HT-29 (cell line): ENCODE data around the gene DDX5. TPM values are rescaled to one million over a fixed set of nuclear protein-coding genes. Genes with fewer than 3 reads are reported as not detected.
"Not testable (repeated sequence)": the region's sequence is repeated elsewhere in the genome, so short reads cannot be mapped to it uniquely, and the experiment has no call there.

ENCODE experiments used
- DNase-seq: peaks from one replicate; pipeline ENCODE4 v3.0.0-alpha.2; 2015; ENCODE audit warnings: low spot score
- total RNA-seq: library from RNA; depleted of rRNA; stranded (reverse); fragments of >200 nt; shearing (Covaris generic); gene quantifications from 2 replicates; pipeline ENCODE4 v1.2.3, GENCODE V29; 2014

DDX5 gene
- total RNA-seq, 1 experiment from 2014 or later: 222 TPM

- DNase-seq: no peak
Measured at GRCh38 chr17:64508683-64509082, 2.6 kb upstream of the DDX5 start.

- peak; percentile 78 for DNase-seq
Measured at GRCh38 chr17:64507413-64507782, 1.3 kb upstream of the DDX5 start.

GRCh38 chr17:64506576-64507412, 705 bp upstream of the DDX5 start, which contains the start of gene CEP95:
Gene CEP95, plus strand, starts transcription at chr17:64506977. Its CDS starts 121 bp downstream, at chr17:64507098.
- DNase-seq: no peak

- peak; percentile 86 for DNase-seq
Measured at GRCh38 chr17:64505340-64506200, 519 bp downstream of the DDX5 start.

- DNase-seq: no peak
Measured at GRCh38 chr17:64504769-64505339, 1.2 kb downstream of the DDX5 start.

GRCh38 chr17:64503821-64504768, 2.0 kb downstream of the DDX5 start:
- DNase-seq: no peak

GRCh38 chr17:64503341-64503740, 2.7 kb downstream of the DDX5 start:
- no peak for DNase-seq

- DNase-seq: no peak
Measured at GRCh38 chr17:64502809-64503208, 3.3 kb downstream of the DDX5 start.

- DNase-seq: no peak
Measured at GRCh38 chr17:64502021-64502420, 4.1 kb downstream of the DDX5 start.

GRCh38 chr17:64500862-64501765, 5.0 kb downstream of the DDX5 start:
- DNase-seq: no peak

- peak; percentile 20 for DNase-seq
Measured at GRCh38 chr17:64500487-64500859, 5.6 kb downstream of the DDX5 start.

- DNase-seq: peak; percentile 25
Measured at GRCh38 chr17:64499805-64500486, 6.1 kb downstream of the DDX5 start.

GRCh38 chr17:64498308-64499203, 7.5 kb downstream of the DDX5 start:
- DNase-seq: peak; percentile 45

- DNase-seq: peak; percentile 62
Measured at GRCh38 chr17:64497565-64498035, 8.5 kb downstream of the DDX5 start.

GRCh38 chr17:64496786-64497564, 9.1 kb downstream of the DDX5 start, which contains the start of gene POLG2:
Gene POLG2, minus strand, starts transcription at chr17:64497054. Its CDS starts 86 bp downstream, at chr17:64496968.
- DNase-seq: peak; percentile 94

GRCh38 chr17:64496348-64496785, 9.7 kb downstream of the DDX5 start:
- DNase-seq: peak; percentile 38

- not testable (repeated sequence) for DNase-seq
Measured at GRCh38 chr17:64495300-64495699, 10.8 kb downstream of the DDX5 start.
